K562 (cell line): ENCODE results near the gene PGPEP1. TPM values are rescaled to one million over a fixed set of nuclear protein-coding genes. Genes with fewer than 3 reads are reported as not detected.
A peak's percentile ranks its signal among the peaks of the same experiment; 100 is the strongest.

Experiments
- ARID3B ChIP-seq: fragments of 250-450 bp; sonication (Bioruptor Pico); IDR thresholded peaks from 2 replicates; pipeline ENCODE4 v1.4.0; 2020; ENCODE audit warnings: borderline replicate concordance
- CBFB ChIP-seq: sonication (generic); formaldehyde crosslinking; IDR thresholded peaks from 2 replicates; pipeline ENCODE4 v1.4.0; 2020; ENCODE audit warnings: mild to moderate bottlenecking, missing genetic modification reagents
- CBX5 ChIP-seq: IDR thresholded peaks from 2 replicates; pipeline ENCODE4 v1.6.1; 2014; ENCODE audit warnings: low read depth, borderline replicate concordance
- CHAMP1 ChIP-seq: fragments of 450-650 bp; IDR thresholded peaks from 2 replicates; pipeline ENCODE4 v1.6.1; 2016; ENCODE audit warnings: mild to moderate bottlenecking
- ETS1 ChIP-seq: conservative IDR thresholded peaks from 2 replicates; pipeline ENCODE4 v1.6.1; 2011; ENCODE audit warnings: low read depth, mild to moderate bottlenecking, low read length; ENCODE audit not compliant: control insufficient read depth
- FUS ChIP-seq: fragments of 200-400 bp; formaldehyde crosslinking; optimal IDR thresholded peaks from 2 replicates; pipeline ENCODE3; 2017; ENCODE audit warnings: low read depth, low read length
- GATAD2B ChIP-seq: fragments of 450-650 bp; IDR thresholded peaks from 2 replicates; pipeline ENCODE4 v1.6.1; 2017; ENCODE audit warnings: mild to moderate bottlenecking, borderline replicate concordance
- HEY1 ChIP-seq: fragments of 250-450 bp; sonication (Bioruptor Pico); IDR thresholded peaks from 2 replicates; pipeline ENCODE4 v1.5.0; 2020; ENCODE audit warnings: mild to moderate bottlenecking, moderate library complexity, borderline replicate concordance
- KAT2B ChIP-seq: IDR thresholded peaks from one replicate; pipeline ENCODE4 v1.6.1; 2012; ENCODE audit warnings: low read depth, mild to moderate bottlenecking, control low read depth, inconsistent platforms, low read length, moderate library complexity
- KDM1A ChIP-seq, 2 experiments: fragments of 450-650 bp; IDR thresholded peaks; 2 replicates each; pipeline ENCODE4 v1.6.1; 2016; ENCODE audit warnings: mild to moderate bottlenecking in 2 of 2
- MCM7 ChIP-seq, 2 experiments: fragments of 450-650 bp; IDR thresholded peaks; 2 replicates each; pipeline ENCODE4 v1.6.1; 2016 to 2018
- NCOA6 ChIP-seq: fragments of 450-650 bp; IDR thresholded peaks from 2 replicates; pipeline ENCODE4 v1.6.1; 2017; ENCODE audit warnings: mild to moderate bottlenecking
- NELFE ChIP-seq: IDR thresholded peaks from 2 replicates; pipeline ENCODE4 v1.6.1; 2011; ENCODE audit warnings: mild to moderate bottlenecking; ENCODE audit not compliant: insufficient read depth, insufficient read length
- SAP30 ChIP-seq: fragments of 200-600 bp; sonication (generic); IDR thresholded peaks from 2 replicates; pipeline ENCODE4 v1.6.1; 2012; ENCODE audit warnings: borderline replicate concordance, low read depth, mild to moderate bottlenecking, moderate library complexity, low read length, control low read depth, inconsistent platforms; ENCODE audit not compliant: insufficient read depth, poor library complexity, severe bottlenecking
- SMARCA4 ChIP-seq: fragments of 450-650 bp; IDR thresholded peaks from 2 replicates; pipeline ENCODE4 v1.6.1; 2016
- SMC3 ChIP-seq: conservative IDR thresholded peaks from 2 replicates; pipeline ENCODE4 v1.6.1; 2011; ENCODE audit warnings: low read depth, low read length, improper control_type of control experiment; ENCODE audit not compliant: insufficient read depth
- SUPT5H ChIP-seq: fragments of 450-650 bp; IDR thresholded peaks from 2 replicates; pipeline ENCODE4 v1.6.1; 2016
- TOE1 ChIP-seq, 2 experiments: fragments of 450-650 bp in 1 of 2; sonication (generic) in 1 of 2; formaldehyde crosslinking in 1 of 2; IDR thresholded peaks; 2 replicates each; pipeline versions ENCODE4 v1.7.1 to v1.8.0; 2016 to 2022; ENCODE audit warnings: borderline replicate concordance in 2 of 2, mild to moderate bottlenecking in 2 of 2, antibody characterized with exemption in 1 of 2, inconsistent platforms in 1 of 2, low read depth in 1 of 2, missing genetic modification reagents in 1 of 2, moderate library complexity in 1 of 2
- ZNF143 ChIP-seq: sonication (generic); formaldehyde crosslinking; IDR thresholded peaks from 2 replicates; pipeline ENCODE4 v1.9.0; 2022; ENCODE audit warnings: mild to moderate bottlenecking, missing genetic modification reagents
- ZNF76 ChIP-seq: fragments of 250-450 bp; sonication (Bioruptor Pico); IDR thresholded peaks from 2 replicates; pipeline ENCODE4 v1.4.0; 2020; ENCODE audit warnings: mild to moderate bottlenecking, moderate library complexity, borderline replicate concordance
- polyA plus RNA-seq, 8 experiments: library from polyadenylated mRNA; depleted of rRNA in 4 of 8; stranded (reverse) in 5 of 8; unstranded in 3 of 8; fragments of >200 nt; fragmentation: Nextera tagmentation in 2 of 8; fragmentation: Illumina TruSeq in 1 of 8; extraction: Ambion mirVana in 2 of 8; extraction: Trizol in 1 of 8; gene quantifications; 2 replicates each; pipeline versions ENCODE4 v1.2.1 to v1.2.3, GENCODE V29; 2011 to 2014; ENCODE audit warnings: inconsistent platforms in 1 of 8, missing spikeins in 1 of 8
- total RNA-seq, 7 experiments: library from RNA; depleted of rRNA in 6 of 7; stranded (reverse); fragments of >200 nt in 6 of 7; fragmentation: Illumina TruSeq in 2 of 7; extraction: Trizol in 2 of 7; gene quantifications; 2 replicates each; pipeline versions ENCODE4 v1.2.1 to v1.2.3, GENCODE V29; 2011 to 2021; ENCODE audit warnings: low replicate concordance in 1 of 7
- TF ChIP-seq, protein P1 (sequence below): IDR thresholded peaks from 2 replicates; pipeline ENCODE4 v1.6.1; 2014; ENCODE audit warnings: antibody characterized with exemption

Gene PGPEP1
- total and polyA plus RNA-seq, 9 of the 15 experiments (the other 6 are each of a cell fraction or from before 2014, with no cell fraction given) = 10.0 to 69.6 (median 33.5) TPM

- no peak for TF ChIP-seq NELFE
- no peak for TF ChIP-seq SMARCA4
- TF ChIP-seq KAT2B = no peak
- no peak for TF ChIP-seq CBFB (CRISPR knock-in tag)
- TF ChIP-seq FUS = no peak
- no peak for TF ChIP-seq GATAD2B
- TF ChIP-seq SUPT5H = no peak
- no peak for TF ChIP-seq HEY1
- no peak for TF ChIP-seq MCM7 (IDR thresholded peaks at IDR 0.05)
- no peak for TF ChIP-seq ZNF143 (CRISPR knock-in tag)
- TF ChIP-seq CHAMP1 = no peak
- no peak for TF ChIP-seq ZNF76 (CRISPR knock-in tag)
- no peak for TF ChIP-seq SMC3
- TF ChIP-seq, protein P1, sequence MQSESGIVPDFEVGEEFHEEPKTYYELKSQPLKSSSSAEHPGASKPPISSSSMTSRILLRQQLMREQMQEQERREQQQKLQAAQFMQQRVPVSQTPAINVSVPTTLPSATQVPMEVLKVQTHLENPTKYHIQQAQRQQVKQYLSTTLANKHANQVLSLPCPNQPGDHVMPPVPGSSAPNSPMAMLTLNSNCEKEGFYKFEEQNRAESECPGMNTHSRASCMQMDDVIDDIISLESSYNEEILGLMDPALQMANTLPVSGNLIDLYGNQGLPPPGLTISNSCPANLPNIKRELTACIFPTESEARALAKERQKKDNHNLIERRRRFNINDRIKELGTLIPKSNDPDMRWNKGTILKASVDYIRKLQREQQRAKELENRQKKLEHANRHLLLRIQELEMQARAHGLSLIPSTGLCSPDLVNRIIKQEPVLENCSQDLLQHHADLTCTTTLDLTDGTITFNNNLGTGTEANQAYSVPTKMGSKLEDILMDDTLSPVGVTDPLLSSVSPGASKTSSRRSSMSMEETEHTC = no peak
- no peak for TF ChIP-seq SAP30
- TF ChIP-seq NCOA6 = no peak
- TF ChIP-seq KDM1A (IDR thresholded peaks at IDR 0.05) = peak in 1 of 2 experiments; percentile 84; a peak in 3 of 4 replicates
- no peak for TF ChIP-seq TOE1 (IDR thresholded peaks at IDR 0.05; ENCODE audit: borderline replicate concordance)
- no peak for TF ChIP-seq TOE1 (CRISPR knock-in tag; IDR thresholded peaks at IDR 0.05; ENCODE audit: borderline replicate concordance, low read depth)
- no peak for TF ChIP-seq ARID3B (CRISPR knock-in tag)
- no peak for TF ChIP-seq ETS1
- 0 out of 2 replicates have a peak, but pooled peaks have one; percentile 16 for TF ChIP-seq CBX5
Observed at GRCh38 chr19:18396471-18397241, 56.3 kb downstream of the PGPEP1 start (continued).
